GM18861 (cell line): Measurements from ENCODE around the gene QRFP.

Source experiments
- ATAC-seq: cut with Tn5 transposase; IDR thresholded peaks from one replicate; pipeline ENCODE4 v1.9.1; 2021; ENCODE audit not compliant: unreplicated experiment

QRFP gene

GRCh38 chr9:130872508-130872907, 24.1 kb downstream of the QRFP start:
- ATAC-seq, result no peak

GRCh38 chr9:130872093-130872492, 24.5 kb downstream of the QRFP start:
- ATAC-seq, result no peak

- no peak for ATAC-seq
These were observed 25.1 kb downstream of the QRFP start for GRCh38 chr9:130871395-130872062.

GRCh38 chr9:130870491-130871381, 25.9 kb downstream of the QRFP start:
- no peak for ATAC-seq

GRCh38 chr9:130869250-130869649, 27.4 kb downstream of the QRFP start:
- no peak for ATAC-seq

- no peak for ATAC-seq
These were observed 28.4 kb downstream of the QRFP start for GRCh38 chr9:130868230-130868629.

- no peak for ATAC-seq
These were observed 29.1 kb downstream of the QRFP start for GRCh38 chr9:130867556-130867955.

GRCh38 chr9:130866474-130866965, 30.1 kb downstream of the QRFP start:
- no peak for ATAC-seq

GRCh38 chr9:130865921-130866320, 30.7 kb downstream of the QRFP start:
- ATAC-seq, result no peak

- no peak for ATAC-seq
These were observed 32.1 kb downstream of the QRFP start for GRCh38 chr9:130864541-130864940.

GRCh38 chr9:130862747-130863146, 33.9 kb downstream of the QRFP start:
- ATAC-seq, result no peak

GRCh38 chr9:130862217-130862616, 34.4 kb downstream of the QRFP start:
- no peak for ATAC-seq

- no peak for ATAC-seq
These were observed 35.0 kb downstream of the QRFP start for GRCh38 chr9:130861372-130862180.

GRCh38 chr9:130860458-130861316, 35.9 kb downstream of the QRFP start:
- ATAC-seq, result no peak

- ATAC-seq, result no peak
These were observed 37.6 kb downstream of the QRFP start for GRCh38 chr9:130858739-130859705.

GRCh38 chr9:130857864-130858738, 38.5 kb downstream of the QRFP start:
- no peak for ATAC-seq

- no peak for ATAC-seq
These were observed 40.1 kb downstream of the QRFP start for GRCh38 chr9:130856474-130856873.

- no peak for ATAC-seq
These were observed 41.8 kb downstream of the QRFP start for GRCh38 chr9:130854835-130855234.
